HG03060 (cell line): ENCODE data around the gene CLDN15.
"Not testable (repeated sequence)": the region's sequence is repeated elsewhere in the genome, so short reads cannot be mapped to it uniquely, and the experiment has no call there.

ENCODE experiments used
- ATAC-seq: cut with Tn5 transposase; IDR thresholded peaks from one replicate; pipeline ENCODE4 v1.9.1; 2021; ENCODE audit warnings: low read depth, moderate number of reproducible peaks; ENCODE audit not compliant: unreplicated experiment

CLDN15 gene

GRCh38 chr7:101223528-101223927 lies 14.1 kb downstream of the CLDN15 start:
- ATAC-seq: no peak

- no peak for ATAC-seq
Observed at GRCh38 chr7:101222275-101222830, 15.2 kb downstream of the CLDN15 start.

DNA sequence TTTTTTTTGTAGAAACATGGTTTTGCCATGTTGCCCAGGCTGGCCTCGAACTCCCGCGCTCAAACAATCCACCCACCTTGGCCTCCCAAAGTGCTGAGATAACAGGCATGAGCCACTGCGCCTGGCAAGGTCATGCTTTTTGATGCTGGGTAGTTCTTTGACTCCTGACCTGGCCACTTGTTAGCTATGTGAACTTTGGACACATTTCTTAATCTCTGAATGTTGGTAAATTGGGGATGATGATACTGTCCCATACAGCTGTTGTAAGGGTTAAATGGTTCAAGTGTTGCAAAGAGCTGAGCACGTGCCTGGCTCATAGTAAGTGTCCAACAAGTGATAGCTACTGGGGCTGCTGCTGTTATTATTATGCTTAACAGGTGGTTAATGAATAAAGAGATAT lies 17.3 kb downstream of the CLDN15 start:
- ATAC-seq: no peak

DNA sequence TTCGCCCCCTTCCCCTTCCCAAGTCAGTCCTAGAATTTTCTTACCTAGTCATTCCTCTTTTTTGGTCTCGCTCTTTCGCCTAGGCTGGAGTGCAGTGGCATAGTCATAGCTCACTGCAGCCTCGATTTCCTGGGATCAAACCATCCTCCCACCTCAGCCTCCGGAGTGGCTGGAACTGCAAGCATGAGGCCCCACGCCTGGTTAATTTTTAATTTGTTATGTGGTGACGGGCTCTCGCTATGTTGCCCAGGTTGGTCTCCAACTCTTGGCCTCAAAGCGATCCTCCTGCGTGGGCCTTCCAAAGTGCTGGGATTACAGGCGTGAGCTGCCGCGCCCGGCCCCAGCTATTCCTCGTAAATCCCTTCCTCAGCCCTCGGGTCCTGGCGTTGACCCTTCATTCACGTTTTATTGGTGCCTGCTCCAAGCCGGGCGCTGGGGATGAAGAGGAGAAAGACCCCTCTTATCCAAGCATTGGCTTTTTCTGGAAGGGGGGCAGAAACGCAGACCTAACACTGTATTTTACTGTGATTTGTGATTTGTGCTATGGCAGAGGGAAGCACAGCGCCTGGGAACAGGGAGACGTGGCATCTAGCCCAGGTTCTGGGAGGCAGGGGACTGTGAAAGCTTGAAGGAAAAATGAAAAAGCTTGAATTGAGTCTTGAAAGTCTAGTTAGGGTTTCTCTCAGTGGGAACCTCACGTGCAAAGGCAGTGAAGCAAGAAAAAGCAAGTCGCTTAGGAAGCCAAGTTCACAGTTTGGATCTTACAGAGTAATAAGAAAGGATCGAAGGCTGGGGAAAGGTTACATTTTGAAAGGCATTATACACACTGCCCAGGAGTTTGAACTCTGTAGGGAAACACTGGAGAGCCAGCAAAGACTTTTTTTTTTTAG lies 19.1 kb downstream of the CLDN15 start:
- no peak for ATAC-seq

- ATAC-seq: peak; percentile 71
Observed at GRCh38 chr7:101217388-101218235, 20.0 kb downstream of the CLDN15 start, which contains the start of the genes PLOD3 and ZNHIT1. Gene PLOD3, minus strand, starts transcription at chr7:101217581. Its CDS starts 307 bp downstream, at chr7:101217274. Gene ZNHIT1, plus strand, starts transcription at chr7:101218165. Its CDS starts 31 bp downstream, at chr7:101218196.

- ATAC-seq: no peak
Observed at GRCh38 chr7:101216860-101217387, 20.7 kb downstream of the CLDN15 start.

DNA sequence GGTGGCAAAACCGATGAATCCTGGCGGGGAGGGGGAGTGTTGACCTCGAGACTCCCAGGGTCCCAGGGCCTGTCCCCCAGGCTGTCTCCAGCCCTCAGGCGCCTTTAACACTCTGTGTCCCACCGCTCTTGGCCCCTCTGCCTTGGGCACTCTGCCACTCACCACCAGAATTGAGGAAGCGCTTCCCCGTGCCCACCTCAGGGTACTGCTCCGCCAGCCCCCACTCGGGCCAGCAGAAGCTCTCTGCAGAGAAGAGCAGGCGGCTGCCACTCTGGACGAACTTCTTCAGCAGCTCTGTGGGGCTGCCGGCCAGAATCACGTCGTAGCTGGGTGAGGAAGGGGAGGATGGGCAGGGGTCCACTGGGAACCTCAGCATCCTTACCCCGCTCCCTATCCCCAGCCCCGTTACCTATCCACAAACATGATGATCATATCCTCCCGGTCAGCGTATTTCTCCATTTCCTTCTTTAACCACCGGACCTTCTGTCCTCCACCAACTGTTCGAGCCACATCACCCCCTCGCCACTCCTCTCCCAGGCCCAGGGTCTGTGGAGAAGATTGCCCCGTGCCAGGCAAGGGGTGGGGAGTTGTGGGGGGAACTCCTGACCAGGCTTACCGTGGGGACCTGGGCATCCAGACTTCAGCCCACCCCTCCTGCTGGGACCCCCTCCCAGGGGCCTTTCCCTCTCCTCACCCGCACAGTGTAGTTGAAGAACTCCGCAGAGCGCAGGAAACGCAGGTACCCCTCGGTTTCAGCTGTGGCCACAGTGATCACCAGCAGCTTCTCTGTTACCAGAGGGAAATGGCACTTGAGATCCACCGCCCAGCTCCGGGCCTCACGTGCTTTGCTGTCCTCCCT lies 21.4 kb downstream of the CLDN15 start:
- no peak for ATAC-seq

DNA sequence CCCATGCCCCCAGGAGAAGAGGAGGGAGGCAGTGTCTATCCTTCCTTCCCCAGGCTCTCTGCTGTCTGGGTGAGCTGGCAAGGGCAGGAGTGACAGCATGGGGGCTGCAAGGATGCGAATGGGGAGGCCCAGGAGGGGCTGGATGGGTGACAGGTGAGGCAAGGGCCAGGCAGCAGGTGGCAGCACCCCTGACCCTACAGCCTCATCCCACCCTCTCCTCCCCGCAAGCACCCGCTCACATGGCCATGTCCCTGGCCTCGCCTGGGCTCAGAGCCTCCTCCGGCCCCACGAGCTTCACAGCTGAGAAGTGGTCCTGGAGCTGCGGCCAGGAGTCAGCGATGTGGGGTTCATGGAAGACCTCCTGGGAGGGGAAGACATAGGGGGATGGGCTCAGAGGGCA lies 25.6 kb downstream of the CLDN15 start:
- no peak for ATAC-seq

DNA sequence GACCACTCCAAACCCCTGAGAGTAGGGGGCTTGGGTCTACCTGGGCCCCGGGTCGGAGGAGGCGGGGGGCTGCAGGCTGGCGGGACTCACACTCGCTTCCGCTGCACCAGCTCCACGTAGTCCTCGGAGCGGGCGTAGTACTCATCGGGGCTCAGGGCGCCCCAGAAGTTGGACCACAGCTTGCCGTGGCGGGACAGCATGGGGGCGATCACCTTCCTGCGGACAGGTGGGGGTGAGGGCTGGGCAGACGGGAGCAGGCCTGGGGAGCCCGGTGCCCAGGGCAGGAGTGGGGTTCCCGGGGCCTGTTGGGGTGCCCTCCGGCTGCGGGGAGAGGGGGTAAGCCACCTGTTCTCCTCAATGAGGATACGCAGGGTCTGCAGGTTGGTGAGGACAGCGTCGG lies 26.1 kb downstream of the CLDN15 start:
- ATAC-seq: no peak

GRCh38 chr7:101210143-101210542 lies 27.5 kb downstream of the CLDN15 start:
- no peak for ATAC-seq

DNA sequence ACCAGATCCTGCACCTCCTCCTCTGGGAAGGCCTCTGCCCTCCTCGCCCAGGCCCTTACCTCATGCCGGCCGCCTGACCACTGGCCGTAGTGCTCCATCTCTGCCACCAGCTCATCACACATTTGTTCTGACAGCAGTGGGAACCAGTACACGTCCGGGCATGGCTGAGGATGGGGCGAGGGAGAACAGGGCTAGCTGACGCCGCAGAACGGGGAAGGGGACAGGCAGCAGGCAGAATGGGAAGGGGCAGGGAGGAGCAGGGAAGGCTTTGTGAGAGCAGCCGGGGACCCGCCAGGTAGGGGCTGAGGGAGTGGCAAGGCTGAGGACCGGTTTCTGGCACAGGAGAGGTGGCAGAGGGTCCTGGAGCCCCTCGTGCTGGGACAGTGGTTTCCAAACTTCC lies 28.8 kb downstream of the CLDN15 start:
- no peak for ATAC-seq

DNA sequence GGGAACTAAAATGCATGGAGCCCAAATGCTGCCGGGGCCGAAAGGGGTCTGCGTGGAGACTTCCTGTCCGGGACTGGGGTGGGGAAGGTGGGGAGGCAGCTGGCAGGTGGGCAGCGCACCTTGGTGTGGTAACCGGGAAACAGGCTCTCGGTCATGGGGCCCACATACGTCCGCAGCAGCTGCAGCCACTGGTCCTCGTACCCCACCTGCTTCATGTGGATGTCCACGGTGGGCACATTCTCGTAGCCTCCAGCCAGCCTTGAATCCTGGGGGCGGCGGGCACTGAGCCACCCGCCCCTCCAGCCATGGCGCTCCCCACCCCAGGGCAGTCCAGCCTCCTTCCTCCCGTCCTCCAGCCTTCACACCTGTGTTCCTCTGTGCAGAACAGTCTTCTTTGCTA lies 30.1 kb downstream of the CLDN15 start:
- no peak for ATAC-seq

DNA sequence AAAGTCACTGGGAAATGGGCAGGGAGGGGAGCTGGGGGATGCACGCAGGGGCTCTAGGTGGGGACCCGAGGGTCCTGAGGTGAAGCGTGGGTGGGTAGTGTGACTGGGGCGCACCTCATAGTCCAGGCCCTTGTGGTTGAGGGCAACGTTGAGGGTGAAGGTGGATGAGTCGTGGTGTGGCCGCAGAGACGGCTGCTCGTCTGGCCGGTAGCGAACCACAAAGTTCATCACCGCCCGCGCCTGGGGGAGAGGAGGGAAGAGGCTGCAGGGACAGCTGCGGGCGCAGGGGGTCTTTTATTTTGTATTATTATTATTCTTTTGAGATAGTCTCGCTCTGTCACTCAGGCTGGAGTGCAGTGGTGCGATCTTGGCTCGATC lies 30.9 kb downstream of the CLDN15 start:
- ATAC-seq: no peak

DNA sequence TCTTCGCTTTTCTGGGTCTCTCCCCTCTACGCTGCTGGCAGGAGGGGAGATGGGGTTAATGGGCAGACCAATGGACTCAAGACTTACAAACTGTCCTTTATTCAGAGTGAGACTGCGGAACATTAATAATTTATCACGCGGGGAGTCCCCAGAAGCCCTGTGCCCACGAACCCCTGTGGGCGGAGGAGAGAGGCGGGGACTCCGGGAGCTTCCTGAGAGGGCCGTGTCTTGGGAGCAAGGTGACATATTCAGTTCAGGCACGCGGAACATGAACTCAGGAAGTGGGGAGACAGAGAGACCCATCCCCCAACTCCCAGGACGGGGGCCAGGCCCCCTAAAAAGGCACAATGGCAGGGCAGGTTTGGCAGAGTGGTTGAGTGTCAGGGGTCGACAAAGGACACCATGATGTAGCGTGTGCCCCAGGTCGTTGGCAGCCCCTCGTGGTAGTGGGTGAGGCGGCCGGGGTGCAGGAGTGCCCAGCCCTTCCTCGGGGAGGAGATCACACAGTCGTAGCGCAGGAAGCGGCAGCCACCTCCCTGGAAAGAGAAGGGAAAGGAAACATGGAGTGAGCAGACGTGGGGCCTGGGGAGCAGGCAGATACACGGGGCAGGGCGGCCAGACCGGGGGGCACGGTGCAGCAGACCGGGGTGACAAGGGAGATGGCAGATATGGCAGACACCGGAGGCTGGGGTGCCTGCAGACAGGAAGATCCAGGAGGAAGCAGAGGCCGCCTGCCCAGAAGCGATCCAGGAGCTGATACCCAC lies 31.5 kb downstream of the CLDN15 start:
- no peak for ATAC-seq

GRCh38 chr7:101203740-101204738 lies 33.6 kb downstream of the CLDN15 start:
- not testable (repeated sequence) for ATAC-seq

DNA sequence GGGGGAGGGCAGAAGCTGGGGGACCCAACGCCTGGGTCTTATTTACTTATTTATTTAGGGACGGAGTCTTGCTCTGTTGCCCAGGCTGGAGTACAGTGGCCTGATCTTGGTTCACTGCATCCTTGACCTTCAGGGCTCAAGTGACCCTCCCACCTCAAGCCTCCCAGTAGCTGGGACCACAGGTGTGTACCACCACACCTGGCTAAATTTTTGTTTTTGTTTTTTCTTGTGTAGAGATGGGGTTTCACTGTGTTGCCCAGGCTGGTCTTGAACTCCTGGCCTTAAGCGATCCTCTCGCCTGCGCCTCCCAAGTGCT lies 35.0 kb downstream of the CLDN15 start:
- ATAC-seq: no peak

DNA sequence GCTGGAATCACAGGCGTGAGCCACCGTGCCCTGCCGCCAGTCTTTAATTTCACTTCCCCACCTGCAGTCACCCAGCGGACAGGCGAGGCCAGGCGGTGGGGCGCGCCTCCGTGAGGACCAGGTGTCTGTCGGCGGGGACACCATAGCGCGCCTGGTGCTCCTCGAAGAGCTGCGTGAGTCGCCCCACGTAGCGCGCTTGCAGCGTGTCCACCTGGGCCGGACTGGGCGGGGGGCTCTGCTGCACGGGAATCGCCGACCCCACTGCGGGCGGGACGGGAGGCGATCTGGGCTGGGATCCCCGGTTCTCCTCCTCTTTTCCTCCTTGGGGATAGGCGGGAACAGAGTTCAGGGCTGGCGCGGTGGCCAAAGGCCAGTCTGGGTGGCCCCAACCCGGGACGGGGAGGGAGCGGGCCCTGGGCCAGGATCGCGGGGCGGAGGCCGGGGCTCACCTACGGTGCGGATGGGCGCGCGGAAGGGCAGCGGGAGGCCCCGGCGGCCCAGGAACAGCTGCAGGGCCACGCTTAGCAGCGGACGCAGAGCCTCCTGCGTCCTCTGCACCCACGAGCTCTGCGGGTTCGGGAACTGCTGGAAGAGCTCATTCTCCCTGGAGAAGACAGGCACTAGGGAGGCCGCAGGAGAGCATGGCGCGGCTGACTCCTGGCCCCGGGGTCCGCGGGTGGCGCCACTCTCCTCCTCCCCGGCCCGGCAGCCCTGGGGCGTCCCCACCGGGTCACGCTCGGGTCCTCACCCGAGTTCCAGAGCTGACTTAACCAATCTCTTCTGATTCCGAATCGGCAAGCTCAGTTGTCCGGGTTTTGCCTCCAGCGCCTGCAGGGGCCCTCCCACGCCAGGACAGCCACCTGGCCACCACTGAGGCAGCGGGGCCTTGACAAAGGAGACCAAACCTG lies 35.7 kb downstream of the CLDN15 start:
- no peak for ATAC-seq
